GM18502 (cell line): ENCODE results near the gene USP6NL.

Source experiments
- ATAC-seq: cut with Tn5 transposase; IDR thresholded peaks from one replicate; pipeline ENCODE4 v1.9.1; 2021; ENCODE audit warnings: mild to moderate bottlenecking; ENCODE audit not compliant: unreplicated experiment, poor library complexity

Gene USP6NL

GRCh38 chr10:11598712-11599397 is 12.6 kb downstream of the USP6NL start:
- ATAC-seq: no peak

- no peak for ATAC-seq
These were observed 14.0 kb downstream of the USP6NL start for GRCh38 chr10:11597470-11597869.

- ATAC-seq: peak; percentile 67
These were observed 16.1 kb downstream of the USP6NL start for GRCh38 chr10:11595395-11595692.

- peak; percentile 31 for ATAC-seq
These were observed 16.7 kb downstream of the USP6NL start for GRCh38 chr10:11594589-11595394.

GRCh38 chr10:11593612-11594011 is 17.8 kb downstream of the USP6NL start:
- ATAC-seq: no peak

- no peak for ATAC-seq
These were observed 21.7 kb downstream of the USP6NL start for GRCh38 chr10:11589738-11590137.

GRCh38 chr10:11588873-11589574 is 22.4 kb downstream of the USP6NL start:
- ATAC-seq: no peak

GRCh38 chr10:11587722-11588259 is 23.7 kb downstream of the USP6NL start:
- ATAC-seq: no peak

- ATAC-seq: no peak
These were observed 25.3 kb downstream of the USP6NL start for GRCh38 chr10:11586170-11586569.

GRCh38 chr10:11581213-11581612 is 30.2 kb downstream of the USP6NL start:
- no peak for ATAC-seq

- no peak for ATAC-seq
These were observed 31.6 kb downstream of the USP6NL start for GRCh38 chr10:11579885-11580284.

- ATAC-seq: peak; percentile 54
These were observed 32.6 kb downstream of the USP6NL start for GRCh38 chr10:11578802-11579255.

- no peak for ATAC-seq
These were observed 35.2 kb downstream of the USP6NL start for GRCh38 chr10:11576092-11576809.

- peak; percentile 59 for ATAC-seq
These were observed 38.0 kb downstream of the USP6NL start for GRCh38 chr10:11573497-11573896.

GRCh38 chr10:11570751-11571150 is 40.7 kb downstream of the USP6NL start:
- no peak for ATAC-seq

GRCh38 chr10:11569471-11569870 is 42.0 kb downstream of the USP6NL start:
- no peak for ATAC-seq

GRCh38 chr10:11568578-11568977 is 42.9 kb downstream of the USP6NL start:
- ATAC-seq: no peak

GRCh38 chr10:11564741-11565140 is 46.7 kb downstream of the USP6NL start:
- ATAC-seq: no peak

- no peak for ATAC-seq
These were observed 47.5 kb downstream of the USP6NL start for GRCh38 chr10:11563936-11564335.

GRCh38 chr10:11562888-11563287 is 48.6 kb downstream of the USP6NL start:
- no peak for ATAC-seq
